ENCODE results near the gene IFIT1.

DNA sequence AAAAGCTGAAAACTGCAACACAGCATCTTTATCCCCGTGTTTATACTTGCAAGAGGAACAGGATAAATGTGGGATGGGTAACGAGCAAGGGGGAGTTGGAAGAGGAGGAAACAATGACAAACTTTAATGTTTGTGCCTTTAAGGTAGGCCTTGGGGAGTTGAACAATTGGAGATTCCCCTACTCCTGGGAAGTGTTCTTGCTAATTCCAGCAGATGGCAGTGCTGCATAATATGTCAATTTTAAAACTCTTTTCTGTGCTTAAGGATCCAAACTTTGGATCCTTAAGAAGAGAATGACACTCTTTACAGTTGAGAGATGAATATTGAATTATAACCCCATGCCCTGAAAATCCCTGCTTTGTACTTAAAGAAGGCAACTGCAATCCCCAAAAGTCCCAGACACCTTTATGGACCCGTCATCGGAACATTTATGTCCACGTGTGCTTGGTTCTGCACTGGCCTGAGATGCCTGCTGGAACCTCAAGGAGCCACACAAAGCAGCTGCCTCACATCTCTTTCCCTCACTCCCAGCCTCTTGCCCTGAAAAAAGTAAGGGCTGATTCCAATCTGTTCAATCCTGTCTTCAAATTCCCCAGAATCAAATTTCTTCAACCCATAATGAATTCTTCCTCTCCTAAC is 33.9 kb downstream of the IFIT1 start:
- TF ChIP-seq, protein P1, sequence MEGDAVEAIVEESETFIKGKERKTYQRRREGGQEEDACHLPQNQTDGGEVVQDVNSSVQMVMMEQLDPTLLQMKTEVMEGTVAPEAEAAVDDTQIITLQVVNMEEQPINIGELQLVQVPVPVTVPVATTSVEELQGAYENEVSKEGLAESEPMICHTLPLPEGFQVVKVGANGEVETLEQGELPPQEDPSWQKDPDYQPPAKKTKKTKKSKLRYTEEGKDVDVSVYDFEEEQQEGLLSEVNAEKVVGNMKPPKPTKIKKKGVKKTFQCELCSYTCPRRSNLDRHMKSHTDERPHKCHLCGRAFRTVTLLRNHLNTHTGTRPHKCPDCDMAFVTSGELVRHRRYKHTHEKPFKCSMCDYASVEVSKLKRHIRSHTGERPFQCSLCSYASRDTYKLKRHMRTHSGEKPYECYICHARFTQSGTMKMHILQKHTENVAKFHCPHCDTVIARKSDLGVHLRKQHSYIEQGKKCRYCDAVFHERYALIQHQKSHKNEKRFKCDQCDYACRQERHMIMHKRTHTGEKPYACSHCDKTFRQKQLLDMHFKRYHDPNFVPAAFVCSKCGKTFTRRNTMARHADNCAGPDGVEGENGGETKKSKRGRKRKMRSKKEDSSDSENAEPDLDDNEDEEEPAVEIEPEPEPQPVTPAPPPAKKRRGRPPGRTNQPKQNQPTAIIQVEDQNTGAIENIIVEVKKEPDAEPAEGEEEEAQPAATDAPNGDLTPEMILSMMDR (IDR thresholded peaks at IDR 0.05): peak; percentile 85 to 90 (median 86)
- TF ChIP-seq POLR2AphosphoS5 (IDR thresholded peaks at IDR 0.05) (no peak), POLR2A (IDR thresholded peaks at IDR 0.05; ENCODE audit: low read depth) (no peak), EP300 (IDR thresholded peaks at IDR 0.05) (no peak)
